Measurements from ENCODE around the gene TNPO3.

The TNPO3 gene

GRCh38 chr7:129054438-129055293, at the start of gene TNPO3:
Gene TNPO3 (minus strand): TSS chr7:129055111. CDS start chr7:129054770, 341 bp downstream.
- DNase-seq (ENCODE audit: low spot score): peak; percentile 92

DNA sequence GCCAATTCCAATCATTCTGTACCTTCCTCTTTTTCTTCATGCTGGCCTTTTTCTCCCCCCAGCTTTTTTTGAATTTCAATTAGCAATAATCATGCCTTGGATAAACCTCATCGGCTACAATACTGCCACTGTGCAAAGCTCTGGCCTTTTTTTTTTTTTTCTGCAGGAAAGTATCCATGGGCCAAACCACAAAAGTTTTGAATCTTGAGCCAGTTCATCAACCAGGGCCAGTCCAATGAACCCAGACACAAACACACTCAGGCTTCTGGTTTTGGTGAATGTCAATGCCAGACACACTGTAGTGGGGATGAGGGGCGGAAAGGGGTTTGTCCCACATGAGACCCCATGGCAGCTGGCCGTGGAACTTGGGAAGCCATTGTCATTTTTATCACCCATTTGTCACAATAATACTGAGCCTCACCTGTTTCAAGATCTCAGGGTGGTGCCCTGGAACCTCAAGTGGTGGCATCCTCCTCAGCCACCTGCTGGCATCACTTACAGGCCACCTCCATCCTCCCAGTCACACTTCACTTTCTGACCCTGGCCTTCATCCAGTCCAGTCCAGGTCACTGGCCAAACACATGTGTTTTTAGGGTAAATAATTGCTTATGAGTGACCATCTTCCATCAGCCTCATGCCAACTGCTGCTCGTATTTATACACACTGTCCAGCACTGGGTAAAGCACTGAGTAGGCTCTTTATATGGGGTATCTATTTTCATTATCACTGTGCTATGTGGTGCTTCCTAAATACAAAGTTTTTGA, 48.8 kb upstream of the TNPO3 start:
- no peak for DNase-seq (ENCODE audit: low spot score)

GRCh38 chr7:129101746-129102145, 46.8 kb upstream of the TNPO3 start:
- no peak for DNase-seq (ENCODE audit: low spot score)

- no peak for DNase-seq (ENCODE audit: low spot score)
Observed at GRCh38 chr7:129100827-129101166, 45.9 kb upstream of the TNPO3 start.

DNA sequence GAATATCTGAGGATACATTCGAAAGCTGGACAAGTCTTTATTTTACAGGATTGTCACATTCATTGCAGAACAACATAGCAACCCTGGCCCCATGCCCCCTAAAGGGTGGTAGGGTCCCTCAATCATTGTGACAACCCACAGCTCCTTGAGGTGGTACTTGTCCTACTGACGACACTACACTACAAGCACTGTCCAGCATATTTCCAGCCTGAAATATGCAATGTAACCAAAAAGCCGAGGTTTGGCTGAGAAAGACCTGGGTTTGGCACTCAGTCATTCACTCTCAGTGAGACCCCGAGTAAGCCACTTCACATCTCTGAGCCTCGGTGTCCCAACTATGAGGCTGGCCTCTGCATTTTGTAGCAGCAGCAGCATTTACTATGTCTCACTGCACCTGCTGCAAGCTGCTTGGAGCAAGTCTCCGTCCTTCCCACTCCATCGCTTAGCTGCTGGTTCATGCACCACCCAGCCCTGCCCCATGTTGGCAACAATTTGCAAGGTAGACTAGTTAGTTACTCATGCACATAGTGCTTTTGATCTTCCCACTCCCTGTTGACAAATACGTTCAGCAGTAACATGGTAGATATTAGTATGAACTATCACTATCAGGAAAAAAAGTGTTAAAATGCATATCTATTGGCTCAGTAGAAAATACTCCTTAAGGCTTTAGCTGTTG, 43.6 kb upstream of the TNPO3 start:
- DNase-seq (ENCODE audit: low spot score): no peak

- DNase-seq (ENCODE audit: low spot score): no peak
Observed at GRCh38 chr7:129095258-129095657, 40.3 kb upstream of the TNPO3 start.

GRCh38 chr7:129094501-129094900, 39.6 kb upstream of the TNPO3 start:
- no peak for DNase-seq (ENCODE audit: low spot score)

- DNase-seq (ENCODE audit: low spot score): no peak
Observed at GRCh38 chr7:129093867-129094456, 39.1 kb upstream of the TNPO3 start.

GRCh38 chr7:129091484-129092002, 36.6 kb upstream of the TNPO3 start:
- peak; percentile 67 for DNase-seq (ENCODE audit: low spot score)

DNA sequence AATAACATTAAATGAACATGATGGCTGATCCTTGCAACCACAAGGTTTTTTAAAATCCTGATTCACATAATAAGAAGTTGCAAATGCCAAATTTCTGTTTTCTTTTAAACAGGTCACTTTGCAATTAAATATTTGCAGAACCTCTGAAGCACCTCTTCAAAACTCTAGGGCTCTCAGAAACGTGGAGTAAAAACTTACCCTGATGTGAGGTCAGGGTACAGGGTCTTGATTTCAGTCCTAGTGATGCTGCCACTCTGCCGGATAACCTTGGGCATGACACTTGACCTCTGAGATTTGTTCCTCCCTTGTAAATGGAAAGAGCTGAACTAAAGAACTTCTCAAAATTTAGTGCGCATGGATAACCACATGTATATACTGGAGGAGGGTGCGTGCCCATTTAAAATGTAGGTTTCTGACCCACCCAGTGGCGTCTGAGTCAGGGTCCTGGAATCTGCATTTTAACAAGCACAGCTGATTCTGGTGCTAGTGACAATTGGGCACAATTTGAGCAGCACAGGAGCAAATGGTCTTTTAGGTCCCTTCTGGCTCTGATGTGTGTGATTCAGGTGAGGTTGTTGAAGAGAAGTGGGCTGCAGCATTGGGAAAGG, 35.5 kb upstream of the TNPO3 start:
- DNase-seq (ENCODE audit: low spot score): no peak

- no peak for DNase-seq (ENCODE audit: low spot score)
Observed at GRCh38 chr7:129089521-129090212, 34.8 kb upstream of the TNPO3 start.

DNA sequence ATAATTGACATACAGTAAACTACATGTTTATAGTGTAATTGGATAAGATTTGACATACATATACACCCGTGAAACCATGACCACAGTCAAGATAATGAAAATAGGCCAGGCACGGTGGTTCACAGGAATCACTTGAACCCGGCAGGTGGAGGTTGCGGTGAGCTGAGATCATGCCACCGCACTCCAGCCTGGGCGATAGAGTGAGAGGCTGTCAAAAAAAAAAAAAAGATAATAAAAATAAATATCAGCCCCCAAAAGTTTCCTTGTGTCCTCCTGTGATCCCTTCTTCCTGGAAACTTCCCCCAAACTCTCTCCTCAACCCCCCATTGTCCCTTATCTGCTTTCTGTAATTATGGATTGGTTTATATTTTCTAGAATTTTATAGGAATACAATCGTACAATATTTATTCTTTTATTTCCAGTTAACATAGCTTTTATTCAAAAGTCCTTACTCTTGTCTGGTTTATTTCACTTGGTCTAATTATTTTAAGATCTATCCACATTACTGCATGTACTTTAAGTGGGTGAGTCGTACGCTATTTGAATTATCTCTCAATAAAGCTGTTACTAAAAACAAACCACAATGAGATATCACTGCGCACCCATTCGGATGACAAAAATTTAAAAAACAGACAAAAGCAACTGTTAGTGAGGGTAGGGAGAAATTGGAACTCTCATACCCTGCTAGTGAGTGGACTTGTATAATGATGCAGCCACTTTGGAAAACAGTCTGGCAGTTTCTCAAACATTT, 30.1 kb upstream of the TNPO3 start:
- no peak for DNase-seq (ENCODE audit: low spot score)

- no peak for DNase-seq (ENCODE audit: low spot score)
Observed at GRCh38 chr7:129083525-129083924, 28.6 kb upstream of the TNPO3 start.

GRCh38 chr7:129078455-129078854, 23.5 kb upstream of the TNPO3 start:
- DNase-seq (ENCODE audit: low spot score): no peak

GRCh38 chr7:129076886-129077285, 22.0 kb upstream of the TNPO3 start:
- DNase-seq (ENCODE audit: low spot score): no peak

DNA sequence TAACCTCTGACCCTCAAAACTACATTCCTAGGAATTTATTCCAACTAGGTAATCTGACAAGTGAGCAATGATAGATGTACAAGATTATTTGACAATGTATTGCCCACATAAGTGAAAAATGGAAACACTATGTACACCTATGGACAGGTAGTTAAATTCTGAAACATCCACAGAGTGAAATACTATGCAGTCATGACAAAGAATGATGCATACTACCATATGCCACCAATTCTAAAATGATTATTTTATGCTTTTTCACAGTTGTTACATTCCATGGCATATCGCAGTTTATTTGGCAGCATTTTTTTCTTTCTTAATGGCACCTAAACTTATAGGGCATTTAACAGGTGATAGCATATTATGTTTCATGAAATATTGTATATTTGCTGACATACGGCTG, 20.1 kb upstream of the TNPO3 start:
- no peak for DNase-seq (ENCODE audit: low spot score)

- no peak for DNase-seq (ENCODE audit: low spot score)
Observed at GRCh38 chr7:129074361-129074871, 19.5 kb upstream of the TNPO3 start.

DNA sequence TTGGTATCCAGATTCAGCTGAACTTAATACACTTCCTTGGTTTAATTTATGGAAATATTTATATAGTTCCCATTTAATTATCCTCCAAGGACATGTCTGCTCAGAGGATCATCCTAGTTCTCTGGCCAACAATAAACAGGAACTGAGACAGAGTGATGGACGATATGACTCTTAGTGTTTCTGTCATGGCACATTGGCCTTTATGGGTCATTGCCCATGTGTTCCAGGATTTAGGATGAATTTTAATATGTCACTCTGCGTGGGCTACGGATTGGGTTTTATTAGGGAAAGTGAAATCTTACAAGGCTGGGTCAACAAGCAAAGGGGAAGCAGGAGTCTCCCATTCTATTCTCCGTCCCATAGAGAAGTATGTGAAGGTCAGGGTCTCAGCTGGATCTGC, 18.8 kb upstream of the TNPO3 start:
- DNase-seq (ENCODE audit: low spot score): no peak

- DNase-seq (ENCODE audit: low spot score): no peak
Observed at GRCh38 chr7:129073204-129073603, 18.3 kb upstream of the TNPO3 start.

- DNase-seq (ENCODE audit: low spot score): no peak
Observed at GRCh38 chr7:129072479-129073011, 17.6 kb upstream of the TNPO3 start.
